ENCODE data around the gene ARHGAP28. TPM values are rescaled to one million over a fixed set of nuclear protein-coding genes. Genes with fewer than 3 reads are reported as not detected.
"Not testable (repeated sequence)": the region's sequence is repeated elsewhere in the genome, so short reads cannot be mapped to it uniquely, and the experiment has no call there.

The ARHGAP28 gene
- total RNA-seq, 1 experiment from 2014 or later = 118 TPM

- Histone ChIP-seq H3K9me3 (no peaks in the 10 kb centered on the region; the same call in 1 of the 2 replicates), H3K4me1 (no peaks in the 10 kb centered on the region), H3K36me3 (ENCODE audit: control insufficient read depth, insufficient read depth, low read length) (no peaks in the 10 kb centered on the region), H3K27me3 (replicated peaks; ENCODE audit: control insufficient read depth, insufficient read depth, low read length) (no peaks in the 10 kb centered on the region), H3K4me3 (ENCODE audit: low read depth, low read length) (no peak overlapping the region)
- Mint-ChIP-seq H3K9me3 (ENCODE audit: unreplicated experiment) (no peaks in the 10 kb centered on the region), H3K4me1 (ENCODE audit: low read depth, unreplicated experiment) (no peaks in the 10 kb centered on the region), H3K27me3 (ENCODE audit: insufficient read depth, unreplicated experiment) (no peaks in the 10 kb centered on the region), H3K36me3 (ENCODE audit: insufficient read depth, unreplicated experiment) (peaks cover 8% of the 10 kb centered on the region), H3K4me3 (ENCODE audit: unreplicated experiment) (no peak overlapping the region), H3K27ac (ENCODE audit: unreplicated experiment) (no peak overlapping the region)
- TF ChIP-seq CTCF (IDR thresholded peaks at IDR 0.05; ENCODE audit: insufficient read depth in 1 of 2, low read depth in 1 of 2, low read length in 1 of 2, severe bottlenecking in 1 of 2, unreplicated experiment in 1 of 2) = no peak
- CTCF ChIA-PET = no interaction called here
- intact Hi-C loops (cut with micrococcal nuclease; ENCODE audit: unreplicated experiment) = no loop called here
- POLR2A ChIA-PET = no interaction called here
- no peak for DNase-seq
- BruUV-seq (replicated peaks) = no TSS peak
Measured at GRCh38 chr18:6820314-6820713, 90.8 kb downstream of the ARHGAP28 start.

DNA sequence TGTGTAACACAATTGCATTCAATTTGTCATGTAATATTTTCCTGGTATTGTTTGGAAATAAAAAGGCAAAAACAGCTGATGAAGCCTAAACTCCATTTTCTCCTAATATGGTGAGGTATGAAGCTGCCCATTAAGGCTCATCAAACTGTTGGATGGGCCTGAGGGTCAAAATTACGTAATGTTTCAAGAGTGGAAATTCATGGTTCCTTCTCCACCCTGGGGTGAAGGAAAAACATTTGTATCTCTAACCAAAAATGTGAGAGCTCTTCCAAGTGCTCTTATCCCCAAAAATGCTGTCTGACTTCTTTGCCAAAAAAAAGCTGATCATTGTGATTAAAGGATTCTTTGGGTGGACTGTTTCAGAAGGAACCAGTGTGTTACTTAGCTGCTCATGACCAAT lies 91.8 kb downstream of the ARHGAP28 start:
- intact Hi-C loops (cut with micrococcal nuclease; ENCODE audit: unreplicated experiment) = no loop called here
- Histone ChIP-seq H3K36me3 (ENCODE audit: control insufficient read depth, insufficient read depth, low read length) (no peaks in the 10 kb centered on the region), H3K4me1 (no peaks in the 10 kb centered on the region), H3K9me3 (no peaks in the 10 kb centered on the region; the same call in 1 of the 2 replicates), H3K4me3 (ENCODE audit: low read depth, low read length) (no peak overlapping the region), H3K27me3 (replicated peaks; ENCODE audit: control insufficient read depth, insufficient read depth, low read length) (no peaks in the 10 kb centered on the region)
- POLR2A ChIA-PET = no interaction called here
- Mint-ChIP-seq H3K36me3 (ENCODE audit: insufficient read depth, unreplicated experiment) (peaks cover 17% of the 10 kb centered on the region), H3K27ac (ENCODE audit: unreplicated experiment) (no peak overlapping the region), H3K27me3 (ENCODE audit: insufficient read depth, unreplicated experiment) (no peaks in the 10 kb centered on the region), H3K4me1 (ENCODE audit: low read depth, unreplicated experiment) (no peaks in the 10 kb centered on the region), H3K9me3 (ENCODE audit: unreplicated experiment) (no peaks in the 10 kb centered on the region), H3K4me3 (ENCODE audit: unreplicated experiment) (no peak overlapping the region)
- no peak for DNase-seq
- CTCF ChIA-PET = no interaction called here
- BruUV-seq (replicated peaks) = no TSS peak
- no peak for TF ChIP-seq CTCF (IDR thresholded peaks at IDR 0.05; ENCODE audit: insufficient read depth in 1 of 2, low read depth in 1 of 2, low read length in 1 of 2, severe bottlenecking in 1 of 2, unreplicated experiment in 1 of 2)

GRCh38 chr18:6827161-6827560 lies 97.6 kb downstream of the ARHGAP28 start:
- CTCF ChIA-PET; H3K9me3 Mint-ChIP-seq (ENCODE audit: unreplicated experiment); POLR2A ChIA-PET; H3K4me3 ChIP-seq (ENCODE audit: low read depth, low read length); DNase-seq; intact Hi-C loops (cut with micrococcal nuclease; ENCODE audit: unreplicated experiment); H3K4me3 Mint-ChIP-seq (ENCODE audit: unreplicated experiment); H3K27ac Mint-ChIP-seq (ENCODE audit: unreplicated experiment); H3K4me1 Mint-ChIP-seq (ENCODE audit: low read depth, unreplicated experiment); H3K36me3 ChIP-seq (ENCODE audit: control insufficient read depth, insufficient read depth, low read length); H3K27me3 Mint-ChIP-seq (ENCODE audit: insufficient read depth, unreplicated experiment); H3K27me3 ChIP-seq (replicated peaks; ENCODE audit: control insufficient read depth, insufficient read depth, low read length); H3K4me1 ChIP-seq; BruUV-seq (replicated peaks); H3K9me3 ChIP-seq: not testable (repeated sequence)
- peaks cover 30% of the 10 kb centered on the region for H3K36me3 Mint-ChIP-seq (ENCODE audit: insufficient read depth, unreplicated experiment)

GRCh38 chr18:6827566-6827965 lies 98.0 kb downstream of the ARHGAP28 start:
- H3K36me3 ChIP-seq (ENCODE audit: control insufficient read depth, insufficient read depth, low read length); H3K4me3 Mint-ChIP-seq (ENCODE audit: unreplicated experiment); POLR2A ChIA-PET; CTCF ChIA-PET; H3K4me1 ChIP-seq; BruUV-seq (replicated peaks); H3K4me3 ChIP-seq (ENCODE audit: low read depth, low read length); intact Hi-C loops (cut with micrococcal nuclease; ENCODE audit: unreplicated experiment); H3K4me1 Mint-ChIP-seq (ENCODE audit: low read depth, unreplicated experiment); H3K27me3 Mint-ChIP-seq (ENCODE audit: insufficient read depth, unreplicated experiment); DNase-seq; H3K9me3 ChIP-seq; H3K9me3 Mint-ChIP-seq (ENCODE audit: unreplicated experiment); H3K27ac Mint-ChIP-seq (ENCODE audit: unreplicated experiment); H3K27me3 ChIP-seq (replicated peaks; ENCODE audit: control insufficient read depth, insufficient read depth, low read length): not testable (repeated sequence)
- peaks cover 30% of the 10 kb centered on the region for H3K36me3 Mint-ChIP-seq (ENCODE audit: insufficient read depth, unreplicated experiment)

Data from Caco-2 (cell line).